ENCODE measurements around the gene NETO1.

NETO1 gene

GRCh38 chr18:72727776-72728175 is 140.0 kb downstream of the NETO1 start:
- DNase-seq (ENCODE audit: low read depth, low spot score), result no peak

- no peak for DNase-seq (ENCODE audit: low read depth, low spot score)
Measured at GRCh38 chr18:72727038-72727655, 140.6 kb downstream of the NETO1 start.

- no peak for DNase-seq (ENCODE audit: low read depth, low spot score)
Measured at GRCh38 chr18:72726201-72726600, 141.6 kb downstream of the NETO1 start.

GRCh38 chr18:72721330-72721729 is 146.5 kb downstream of the NETO1 start:
- no peak for DNase-seq (ENCODE audit: low read depth, low spot score)

- no peak for DNase-seq (ENCODE audit: low read depth, low spot score)
Measured at GRCh38 chr18:72720116-72720515, 147.7 kb downstream of the NETO1 start.

GRCh38 chr18:72704202-72704601 is 163.6 kb downstream of the NETO1 start:
- no peak for DNase-seq (ENCODE audit: low read depth, low spot score)

GRCh38 chr18:72700961-72701710 is 166.7 kb downstream of the NETO1 start:
- no peak for DNase-seq (ENCODE audit: low read depth, low spot score)

- no peak for DNase-seq (ENCODE audit: low read depth, low spot score)
Measured at GRCh38 chr18:72697706-72698105, 170.1 kb downstream of the NETO1 start.

- DNase-seq (ENCODE audit: low read depth, low spot score), result no peak
Measured at GRCh38 chr18:72692595-72692994, 175.2 kb downstream of the NETO1 start.
